Stimulated activated effector memory CD8-positive, alpha-beta T cell treated with anti-CD3 and anti-CD28 coated beads, Interleukin-12 subunit alpha, Interleukin-12 subunit beta, amount 100 ng/mL, for 72 hours (primary cell): ENCODE results near the gene FKBP2.

Experiments used
- ATAC-seq: fragments of 150-1000 bp; cut with Tn5 transposase; 2 replicates; pipeline ENCODE4 v1.10.0; 2021
- DNase-seq, 2 donors: peaks; one replicate each; pipeline ENCODE4 v3.0.0; 2021 to 2022; ENCODE audit warnings: low spot score in 2 of 2
- H3K27ac Mint-ChIP-seq: one replicate; pipeline ENCODE4 v1.8.0; 2022; ENCODE audit warnings: mild to moderate bottlenecking, mixed read lengths
- H3K36me3 Mint-ChIP-seq: one replicate; pipeline ENCODE4 v1.8.0; 2022; ENCODE audit warnings: mild to moderate bottlenecking, mixed read lengths
- H3K4me1 Mint-ChIP-seq: one replicate; pipeline ENCODE4 v1.8.0; 2022; ENCODE audit warnings: mixed read lengths
- H3K4me3 Mint-ChIP-seq: one replicate; pipeline ENCODE4 v1.8.0; 2022; ENCODE audit warnings: mild to moderate bottlenecking, mixed read lengths
- H3K9me3 Mint-ChIP-seq: one replicate; pipeline ENCODE4 v1.8.0; 2022; ENCODE audit warnings: mixed read lengths

FKBP2 gene

GRCh38 chr11:64248578-64248977 is 7.7 kb downstream of the FKBP2 start:
- Mint-ChIP-seq H3K27ac (no peak overlapping the region), H3K4me3 (peak overlapping the region; percentile 95), H3K36me3 (peaks cover 38% of the 10 kb centered on the region), H3K4me1 (peaks cover 34% of the 10 kb centered on the region), H3K9me3 (no peaks in the 10 kb centered on the region)
- DNase-seq (no peak), ATAC-seq (no peak)

- DNase-seq (no peak), ATAC-seq (no peak)
- H3K36me3 Mint-ChIP-seq = peaks cover 33% of the 10 kb centered on the region
- H3K4me3 Mint-ChIP-seq = peak overlapping the region; percentile 94
- peaks cover 34% of the 10 kb centered on the region for H3K4me1 Mint-ChIP-seq
- no peaks in the 10 kb centered on the region for H3K9me3 Mint-ChIP-seq
- no peak overlapping the region for H3K27ac Mint-ChIP-seq
Measured at GRCh38 chr11:64249038-64249437, 8.1 kb downstream of the FKBP2 start.

GRCh38 chr11:64249563-64250414 is 8.9 kb downstream of the FKBP2 start:
- Mint-ChIP-seq H3K4me3 (peak overlapping the region; percentile 94), H3K9me3 (no peaks in the 10 kb centered on the region), H3K36me3 (peaks cover 26% of the 10 kb centered on the region), H3K27ac (no peak overlapping the region), H3K4me1 (peaks cover 33% of the 10 kb centered on the region)
- DNase-seq = no peak
- ATAC-seq = no peak

- peak; percentile 0 for ATAC-seq
- peaks cover 20% of the 10 kb centered on the region for H3K36me3 Mint-ChIP-seq
- DNase-seq = no peak
- H3K27ac Mint-ChIP-seq = no peak overlapping the region
- H3K4me3 Mint-ChIP-seq = peak overlapping the region; percentile 94
- no peaks in the 10 kb centered on the region for H3K9me3 Mint-ChIP-seq
- peaks cover 33% of the 10 kb centered on the region for H3K4me1 Mint-ChIP-seq
Measured at GRCh38 chr11:64250415-64251015, 9.6 kb downstream of the FKBP2 start.

GRCh38 chr11:64251016-64251752 is 10.3 kb downstream of the FKBP2 start, which contains the start of gene PLCB3:
Gene PLCB3 (plus strand): TSS chr11:64251530. CDS start chr11:64251650, 120 bp downstream.
- Mint-ChIP-seq H3K27ac (peak within 1 kb of the TSS; percentile 86), H3K36me3 (peaks cover 16% of the 10 kb centered on the region), H3K4me1 (peaks cover 33% of the 10 kb centered on the region), H3K9me3 (no peaks in the 10 kb centered on the region), H3K4me3 (peak within 1 kb of the TSS; percentile 94)
- ATAC-seq = peak; percentile 75
- DNase-seq = peak; percentile 75 to 79

GRCh38 chr11:64251753-64252002 is 10.8 kb downstream of the FKBP2 start:
- Mint-ChIP-seq H3K36me3 (peaks cover 19% of the 10 kb centered on the region), H3K9me3 (no peaks in the 10 kb centered on the region), H3K27ac (peak overlapping the region; percentile 86), H3K4me3 (peak overlapping the region; percentile 94), H3K4me1 (peaks cover 33% of the 10 kb centered on the region)
- ATAC-seq (no peak), DNase-seq (no peak)

GRCh38 chr11:64252003-64252872 is 11.3 kb downstream of the FKBP2 start:
- no peaks in the 10 kb centered on the region for H3K9me3 Mint-ChIP-seq
- H3K27ac Mint-ChIP-seq = peak overlapping the region; percentile 86
- ATAC-seq (no peak), DNase-seq (peak in 1 of 2 donors; percentile 64)
- H3K36me3 Mint-ChIP-seq = peaks cover 20% of the 10 kb centered on the region
- H3K4me1 Mint-ChIP-seq = peaks cover 28% of the 10 kb centered on the region
- peak overlapping the region; percentile 94 for H3K4me3 Mint-ChIP-seq

GRCh38 chr11:64253043-64253442 is 12.1 kb downstream of the FKBP2 start:
- Mint-ChIP-seq H3K9me3 (no peaks in the 10 kb centered on the region), H3K27ac (no peak overlapping the region), H3K4me3 (peak overlapping the region; percentile 94), H3K36me3 (peaks cover 28% of the 10 kb centered on the region), H3K4me1 (peaks cover 22% of the 10 kb centered on the region)
- ATAC-seq = no peak
- DNase-seq = no peak

GRCh38 chr11:64253481-64253880 is 12.6 kb downstream of the FKBP2 start:
- Mint-ChIP-seq H3K9me3 (no peaks in the 10 kb centered on the region), H3K36me3 (peaks cover 31% of the 10 kb centered on the region), H3K4me1 (peaks cover 20% of the 10 kb centered on the region), H3K4me3 (no peak overlapping the region), H3K27ac (peak overlapping the region; percentile 70)
- ATAC-seq = no peak
- no peak for DNase-seq

- Mint-ChIP-seq H3K36me3 (peaks cover 29% of the 10 kb centered on the region), H3K4me3 (no peak overlapping the region), H3K27ac (peak overlapping the region; percentile 70), H3K9me3 (no peaks in the 10 kb centered on the region), H3K4me1 (peaks cover 24% of the 10 kb centered on the region)
- ATAC-seq = no peak
- DNase-seq = no peak
Measured at GRCh38 chr11:64254326-64254725, 13.4 kb downstream of the FKBP2 start.

GRCh38 chr11:64255135-64256128 is 14.5 kb downstream of the FKBP2 start:
- H3K4me3 Mint-ChIP-seq = no peak overlapping the region
- peaks cover 40% of the 10 kb centered on the region for H3K36me3 Mint-ChIP-seq
- no peaks in the 10 kb centered on the region for H3K9me3 Mint-ChIP-seq
- DNase-seq (no peak), ATAC-seq (no peak)
- no peak overlapping the region for H3K27ac Mint-ChIP-seq
- H3K4me1 Mint-ChIP-seq = peaks cover 34% of the 10 kb centered on the region

- no peak overlapping the region for H3K27ac Mint-ChIP-seq
- peaks cover 47% of the 10 kb centered on the region for H3K36me3 Mint-ChIP-seq
- H3K4me1 Mint-ChIP-seq = peaks cover 30% of the 10 kb centered on the region
- H3K4me3 Mint-ChIP-seq = no peak overlapping the region
- ATAC-seq (no peak), DNase-seq (no peak)
- no peaks in the 10 kb centered on the region for H3K9me3 Mint-ChIP-seq
Measured at GRCh38 chr11:64256300-64256699, 15.4 kb downstream of the FKBP2 start.

- Mint-ChIP-seq H3K4me3 (no peak overlapping the region), H3K9me3 (no peaks in the 10 kb centered on the region), H3K4me1 (peaks cover 28% of the 10 kb centered on the region), H3K36me3 (peaks cover 55% of the 10 kb centered on the region), H3K27ac (no peak overlapping the region)
- DNase-seq = no peak
- no peak for ATAC-seq
Measured at GRCh38 chr11:64258356-64258755, 17.5 kb downstream of the FKBP2 start.

GRCh38 chr11:64258946-64259532 is 18.1 kb downstream of the FKBP2 start:
- no peak for DNase-seq
- peaks cover 23% of the 10 kb centered on the region for H3K4me1 Mint-ChIP-seq
- H3K27ac Mint-ChIP-seq = peak overlapping the region; percentile 90
- ATAC-seq = no peak
- H3K36me3 Mint-ChIP-seq = peaks cover 55% of the 10 kb centered on the region
- H3K9me3 Mint-ChIP-seq = no peaks in the 10 kb centered on the region
- H3K4me3 Mint-ChIP-seq = no peak overlapping the region
